ENCODE measurements around the gene SIGLEC1.

DNA sequence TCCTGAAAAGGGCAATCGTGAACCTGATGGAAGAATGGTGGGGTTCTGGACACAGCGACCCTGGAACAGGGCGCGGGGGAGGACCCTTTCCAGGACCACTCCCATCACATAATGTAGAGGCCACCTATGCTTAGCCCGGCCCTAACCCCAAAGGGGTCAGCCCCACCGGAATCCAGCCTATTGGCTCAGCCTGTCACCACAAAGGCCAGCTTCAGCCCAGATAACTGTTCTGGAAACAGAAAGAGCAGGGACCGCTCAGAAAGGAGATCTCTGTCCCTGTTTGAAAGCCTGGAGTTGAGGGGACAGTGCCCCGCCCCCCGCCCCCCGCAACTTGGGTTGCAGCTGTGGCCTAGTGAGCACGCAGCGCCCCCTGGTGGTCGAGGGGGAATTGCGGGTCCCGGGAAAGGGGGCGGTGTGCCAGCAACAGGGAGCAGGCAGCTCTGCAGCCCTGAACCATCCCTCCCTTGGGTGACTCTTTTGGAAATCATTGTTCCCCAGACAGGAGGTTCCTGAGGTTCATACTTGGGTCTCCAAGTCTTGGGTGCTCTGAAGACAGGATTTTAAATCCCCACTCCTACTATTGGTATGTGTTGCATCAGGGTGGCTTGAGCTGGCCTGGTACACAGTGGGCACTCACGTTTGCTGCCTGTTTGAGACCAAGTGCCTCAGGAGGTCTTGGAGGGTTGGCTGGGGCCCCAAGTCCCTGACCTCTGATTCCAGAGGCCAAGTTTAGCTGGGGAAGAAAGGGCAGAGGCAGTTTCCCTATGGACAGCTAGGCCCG is 1.5 kb downstream of the SIGLEC1 start:
- TF ChIP-seq, protein P1, sequence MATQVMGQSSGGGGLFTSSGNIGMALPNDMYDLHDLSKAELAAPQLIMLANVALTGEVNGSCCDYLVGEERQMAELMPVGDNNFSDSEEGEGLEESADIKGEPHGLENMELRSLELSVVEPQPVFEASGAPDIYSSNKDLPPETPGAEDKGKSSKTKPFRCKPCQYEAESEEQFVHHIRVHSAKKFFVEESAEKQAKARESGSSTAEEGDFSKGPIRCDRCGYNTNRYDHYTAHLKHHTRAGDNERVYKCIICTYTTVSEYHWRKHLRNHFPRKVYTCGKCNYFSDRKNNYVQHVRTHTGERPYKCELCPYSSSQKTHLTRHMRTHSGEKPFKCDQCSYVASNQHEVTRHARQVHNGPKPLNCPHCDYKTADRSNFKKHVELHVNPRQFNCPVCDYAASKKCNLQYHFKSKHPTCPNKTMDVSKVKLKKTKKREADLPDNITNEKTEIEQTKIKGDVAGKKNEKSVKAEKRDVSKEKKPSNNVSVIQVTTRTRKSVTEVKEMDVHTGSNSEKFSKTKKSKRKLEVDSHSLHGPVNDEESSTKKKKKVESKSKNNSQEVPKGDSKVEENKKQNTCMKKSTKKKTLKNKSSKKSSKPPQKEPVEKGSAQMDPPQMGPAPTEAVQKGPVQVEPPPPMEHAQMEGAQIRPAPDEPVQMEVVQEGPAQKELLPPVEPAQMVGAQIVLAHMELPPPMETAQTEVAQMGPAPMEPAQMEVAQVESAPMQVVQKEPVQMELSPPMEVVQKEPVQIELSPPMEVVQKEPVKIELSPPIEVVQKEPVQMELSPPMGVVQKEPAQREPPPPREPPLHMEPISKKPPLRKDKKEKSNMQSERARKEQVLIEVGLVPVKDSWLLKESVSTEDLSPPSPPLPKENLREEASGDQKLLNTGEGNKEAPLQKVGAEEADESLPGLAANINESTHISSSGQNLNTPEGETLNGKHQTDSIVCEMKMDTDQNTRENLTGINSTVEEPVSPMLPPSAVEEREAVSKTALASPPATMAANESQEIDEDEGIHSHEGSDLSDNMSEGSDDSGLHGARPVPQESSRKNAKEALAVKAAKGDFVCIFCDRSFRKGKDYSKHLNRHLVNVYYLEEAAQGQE (IDR thresholded peaks at IDR 0.05; ENCODE audit: insufficient replicate concordance, low read depth) = no peak
- TF ChIP-seq POLR2AphosphoS5 (IDR thresholded peaks at IDR 0.05; ENCODE audit: low read depth) (no peak), GABPA (IDR thresholded peaks at IDR 0.05; ENCODE audit: low read depth) (no peak)
